IMR-90 (cell line): ENCODE results near the gene CCDC88C. TPM values are rescaled to one million over a fixed set of nuclear protein-coding genes. Genes with fewer than 3 reads are reported as not detected.
"Not testable (repeated sequence)": the region's sequence is repeated elsewhere in the genome, so short reads cannot be mapped to it uniquely, and the experiment has no call there.

Experiments
- ATAC-seq: fragments of 200-7000 bp; cut with Tn5 transposase; 2 replicates; pipeline ENCODE4 v1.9.1; 2020; ENCODE audit warnings: low read depth, mild to moderate bottlenecking, moderate library complexity
- BruUV-seq: library from RNA; stranded (reverse); fragments of 400-500 nt; replicated peaks from 2 replicates; lab custom pipeline; 2021; lab: Mats Ljungman, UMichigan
- CTCF ChIA-PET: fragments of 300-600 bp; formaldehyde crosslinking; extraction: SDS; loops from one replicate; lab custom pipeline; 2021; ENCODE audit warnings: antibody characterized with exemption; lab: Yijun Ruan, JAX
- POLR2A ChIA-PET: fragments of 300-600 bp; sonication (Branson Sonifier 250); formaldehyde crosslinking; loops from one replicate; lab custom pipeline; 2022; ENCODE audit warnings: antibody characterized with exemption; ENCODE audit not compliant: unreplicated experiment; lab: Charles Lee
- DNase-seq: peaks from one replicate; pipeline ENCODE4 v3.0.0; 2013
- H2AFZ ChIP-seq: replicated peaks from 2 replicates; pipeline ENCODE3; 2013; ENCODE audit warnings: low read length, mild to moderate bottlenecking; ENCODE audit not compliant: poor library complexity
- H2AK5ac ChIP-seq: 2 replicates; pipeline ENCODE4 v1.6.1; 2013; ENCODE audit warnings: low read depth, low read length, inconsistent platforms
- H2AK9ac ChIP-seq: replicated peaks from 2 replicates; pipeline ENCODE3; 2013; ENCODE audit warnings: mild to moderate bottlenecking, low read depth, low read length, moderate library complexity; ENCODE audit not compliant: poor library complexity
- H2BK120ac ChIP-seq: 2 replicates; pipeline ENCODE4 v1.6.1; 2013; ENCODE audit warnings: low read depth, low read length, inconsistent platforms
- H2BK15ac ChIP-seq: 3 replicates; pipeline ENCODE4 v1.6.1; 2013; ENCODE audit warnings: low read depth, low read length, inconsistent platforms
- H2BK20ac ChIP-seq: 2 replicates; pipeline ENCODE4 v1.6.1; 2013; ENCODE audit warnings: low read depth, mild to moderate bottlenecking, inconsistent platforms, low read length, moderate library complexity
- H2BK5ac ChIP-seq: 2 replicates; pipeline ENCODE4 v1.6.1; 2013; ENCODE audit warnings: mild to moderate bottlenecking, low read depth, low read length, inconsistent platforms; ENCODE audit not compliant: poor library complexity, severe bottlenecking
- H3K14ac ChIP-seq: replicated peaks from 2 replicates; pipeline ENCODE4 v1.6.1; 2013; ENCODE audit warnings: low read depth, low read length, inconsistent platforms
- H3K18ac ChIP-seq: 2 replicates; pipeline ENCODE4 v1.6.1; 2013; ENCODE audit warnings: low read depth, low read length, control low read depth
- H3K23ac ChIP-seq: 2 replicates; pipeline ENCODE4 v1.6.1; 2013; ENCODE audit warnings: low read depth, low read length, inconsistent platforms
- H3K27ac ChIP-seq: 2 replicates; pipeline ENCODE4 v1.5.1; 2013; ENCODE audit warnings: mild to moderate bottlenecking, control low read depth, low read length; ENCODE audit not compliant: insufficient read depth
- H3K27me3 ChIP-seq: 2 replicates; pipeline ENCODE4 v1.6.1; 2013; ENCODE audit warnings: low read length; ENCODE audit not compliant: control insufficient read depth, insufficient read depth
- H3K36me3 ChIP-seq: 2 replicates; pipeline ENCODE4 v1.6.1; 2013; ENCODE audit warnings: low read length, mixed read lengths; ENCODE audit not compliant: control insufficient read depth, insufficient read depth
- H3K4ac ChIP-seq: 2 replicates; pipeline ENCODE4 v1.6.1; 2013; ENCODE audit warnings: low read depth, low read length, inconsistent platforms
- H3K4me1 ChIP-seq: 2 replicates; pipeline ENCODE4 v1.6.1; 2013; ENCODE audit warnings: low read length, mixed read lengths; ENCODE audit not compliant: control insufficient read depth, insufficient read depth
- H3K4me2 ChIP-seq: 2 replicates; pipeline ENCODE4 v1.6.1; 2013; ENCODE audit warnings: low read depth, mild to moderate bottlenecking, control low read depth, low read length, moderate library complexity
- H3K4me3 ChIP-seq: 2 replicates; pipeline ENCODE4 v1.5.1; 2013; ENCODE audit warnings: low read depth, mild to moderate bottlenecking, control low read depth, low read length, moderate library complexity; ENCODE audit not compliant: insufficient read depth
- H3K56ac ChIP-seq: 2 replicates; pipeline ENCODE4 v1.6.1; 2013; ENCODE audit warnings: low read length, inconsistent platforms; ENCODE audit not compliant: insufficient read depth; ENCODE audit errors: extremely low read depth
- H3K79me1 ChIP-seq, 2 experiments: 2 replicates each; pipeline ENCODE4 v1.6.1; 2013; ENCODE audit warnings: low read length in 2 of 2, inconsistent platforms in 1 of 2, low read depth in 1 of 2
- H3K9ac ChIP-seq: 2 replicates; pipeline ENCODE4 v1.6.1; 2013; ENCODE audit warnings: low read depth, low read length, control low read depth
- H3K9me1 ChIP-seq: 2 replicates; pipeline ENCODE4 v1.6.1; 2013; ENCODE audit warnings: low read length, inconsistent platforms; ENCODE audit not compliant: insufficient read depth
- H3K9me3 ChIP-seq: 2 replicates; pipeline ENCODE4 v1.6.1; 2013; ENCODE audit warnings: low read length; ENCODE audit not compliant: control insufficient read depth, insufficient read depth
- H4K20me1 ChIP-seq: 2 replicates; pipeline ENCODE4 v1.6.1; 2013; ENCODE audit warnings: low read length, inconsistent platforms; ENCODE audit not compliant: insufficient read depth
- H4K5ac ChIP-seq: 2 replicates; pipeline ENCODE4 v1.6.1; 2013; ENCODE audit warnings: mild to moderate bottlenecking, low read depth, low read length, control low read depth
- H4K8ac ChIP-seq, 2 experiments: 2 replicates each; pipeline ENCODE4 v1.6.1; 2013; ENCODE audit warnings: low read depth in 2 of 2, low read length in 2 of 2, control low read depth in 1 of 2, inconsistent platforms in 1 of 2
- H4K91ac ChIP-seq: 2 replicates; pipeline ENCODE4 v1.6.1; 2013; ENCODE audit warnings: low read depth, low read length, inconsistent platforms; ENCODE audit not compliant: insufficient read depth
- WGBS, 2 experiments: methylation state at CpG; one replicate each; pipeline versions ENCODE4 v1.1.5 to v1.1.7; 2013; ENCODE audit warnings: missing lambda C conversion rate in 2 of 2; ENCODE audit not compliant: insufficient read length in 1 of 2; ENCODE audit errors: extremely low coverage in 2 of 2; 5-methylcytosine and 5-hydroxymethylcytosine counted together
- dilution Hi-C: fragments of 300-500 bp; cut with HindIII; formaldehyde crosslinking; loops from one replicate; pipeline ENCODE4 v1.14.3; 2018; ENCODE audit warnings: low sequenced_read_pairs; ENCODE audit not compliant: unreplicated experiment
- in situ Hi-C: fragments of 300-500 bp; cut with MboI; formaldehyde crosslinking; loops from 3 replicates; pipeline ENCODE4 v1.14.3; 2019; ENCODE audit warnings: low sequenced_read_pairs, inconsistent platforms, mixed read lengths
- intact Hi-C: fragments of 100-400 bp; cut with micrococcal nuclease; formaldehyde crosslinking; loops from 2 replicates; pipeline ENCODE4 v1.10.0; 2022
- polyA plus RNA-seq, 3 experiments: library from polyadenylated mRNA; depleted of rRNA; stranded (reverse); fragments of >200 nt; gene quantifications; 2 replicates each; pipeline ENCODE4 v1.2.3, GENCODE V29; 2012; ENCODE audit warnings: low replicate concordance in 1 of 3
- total RNA-seq: library from RNA; depleted of rRNA; stranded (reverse); fragments of >200 nt; gene quantifications from 2 replicates; pipeline ENCODE4 v1.2.3, GENCODE V29; 2012

CCDC88C gene
- total and polyA plus RNA-seq, 2 of the 4 experiments (the other 2 are of a cell fraction) = 0.17 to 0.18 TPM

GRCh38 chr14:91409240-91409639, 8.4 kb downstream of the CCDC88C start:
- H3K4me2 ChIP-seq, dilution Hi-C loops, H3K9me1 ChIP-seq, H4K20me1 ChIP-seq, H3K9ac ChIP-seq, H3K4me3 ChIP-seq, H2BK120ac ChIP-seq, H3K4me1 ChIP-seq, H3K4ac ChIP-seq, H2BK20ac ChIP-seq, H4K5ac ChIP-seq, H3K18ac ChIP-seq, H2AK9ac ChIP-seq, H2BK15ac ChIP-seq, in situ Hi-C loops, H3K23ac ChIP-seq, H2AK5ac ChIP-seq, intact Hi-C loops, H4K91ac ChIP-seq, H3K79me1 ChIP-seq, H4K8ac ChIP-seq, H3K9me3 ChIP-seq, H3K27ac ChIP-seq, H3K56ac ChIP-seq, DNase-seq, H3K14ac ChIP-seq, CTCF ChIA-PET, BruUV-seq, ATAC-seq, H2BK5ac ChIP-seq, H3K36me3 ChIP-seq, H2AFZ ChIP-seq: not testable (repeated sequence)
- H3K27me3 ChIP-seq = peaks cover 18% of the 10 kb centered on the region
- no CpG with 5 or more reads among the region's 6 CpGs for WGBS, 2 experiments
- POLR2A ChIA-PET = interaction anchor here (0.6 kb wide), 1 partner anchor 124 kb away, joined by 4 read pairs; no protein-coding TSS in a partner anchor
